OCI-LY1 (cell line): Measurements from ENCODE around the gene PRPF6.

Experiments used
- EZH2 ChIP-seq: fragments of 200-600 bp; sonication (generic), shearing (Covaris generic); IDR thresholded peaks from 2 replicates; pipeline ENCODE4 v1.8.0; 2017; ENCODE audit warnings: borderline replicate concordance, mixed run types, mild to moderate bottlenecking, antibody characterized with exemption, low read length, moderate library complexity, mixed read lengths
- TF ChIP-seq, protein P1 (sequence below): fragments of 200-600 bp; sonication (generic), shearing (Covaris generic); IDR thresholded peaks from 2 replicates; pipeline ENCODE4 v1.5.1; 2017; ENCODE audit warnings: mild to moderate bottlenecking, antibody characterized with exemption, low read length, moderate library complexity, mixed read lengths

DNA sequence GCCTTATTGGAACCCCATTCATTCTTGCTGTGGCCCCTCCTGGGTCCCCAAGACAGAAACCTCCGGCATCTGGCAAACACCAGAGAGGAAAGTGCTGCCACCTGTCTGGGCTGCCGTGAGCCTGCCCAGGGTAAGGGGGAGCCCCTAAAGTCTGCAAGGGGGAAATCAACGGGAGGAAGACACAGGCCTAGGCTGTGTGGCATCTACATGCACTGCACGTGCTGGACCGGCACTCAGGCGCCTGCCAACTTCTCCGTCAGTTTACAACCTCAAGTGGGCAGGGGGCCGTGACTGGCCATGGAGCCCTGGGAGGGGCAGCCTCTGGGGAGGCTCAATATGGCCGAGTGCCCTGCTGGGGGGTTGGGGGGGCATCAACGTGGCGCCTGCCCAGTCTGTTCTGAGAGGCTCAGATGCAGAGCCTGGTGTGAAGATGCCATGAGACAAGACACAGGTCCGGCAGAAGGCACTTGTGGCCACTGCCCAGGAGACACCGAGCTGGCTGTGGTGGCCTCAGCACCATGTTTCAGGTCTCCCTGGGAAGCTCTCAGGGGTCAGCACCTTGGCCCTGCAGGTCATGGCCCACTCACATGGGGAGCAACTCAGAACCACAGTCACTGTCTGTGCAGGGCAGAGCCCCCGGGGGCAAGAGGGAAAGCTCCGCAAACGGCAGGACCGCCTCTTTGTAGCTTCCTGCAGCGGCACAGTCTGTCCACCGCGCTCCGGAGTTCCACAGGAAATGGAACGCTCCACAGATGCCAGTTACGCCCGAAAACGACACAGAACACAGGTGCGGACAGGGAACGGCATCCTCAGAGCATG, 33.1 kb upstream of the PRPF6 start:
- TF ChIP-seq, protein P1, sequence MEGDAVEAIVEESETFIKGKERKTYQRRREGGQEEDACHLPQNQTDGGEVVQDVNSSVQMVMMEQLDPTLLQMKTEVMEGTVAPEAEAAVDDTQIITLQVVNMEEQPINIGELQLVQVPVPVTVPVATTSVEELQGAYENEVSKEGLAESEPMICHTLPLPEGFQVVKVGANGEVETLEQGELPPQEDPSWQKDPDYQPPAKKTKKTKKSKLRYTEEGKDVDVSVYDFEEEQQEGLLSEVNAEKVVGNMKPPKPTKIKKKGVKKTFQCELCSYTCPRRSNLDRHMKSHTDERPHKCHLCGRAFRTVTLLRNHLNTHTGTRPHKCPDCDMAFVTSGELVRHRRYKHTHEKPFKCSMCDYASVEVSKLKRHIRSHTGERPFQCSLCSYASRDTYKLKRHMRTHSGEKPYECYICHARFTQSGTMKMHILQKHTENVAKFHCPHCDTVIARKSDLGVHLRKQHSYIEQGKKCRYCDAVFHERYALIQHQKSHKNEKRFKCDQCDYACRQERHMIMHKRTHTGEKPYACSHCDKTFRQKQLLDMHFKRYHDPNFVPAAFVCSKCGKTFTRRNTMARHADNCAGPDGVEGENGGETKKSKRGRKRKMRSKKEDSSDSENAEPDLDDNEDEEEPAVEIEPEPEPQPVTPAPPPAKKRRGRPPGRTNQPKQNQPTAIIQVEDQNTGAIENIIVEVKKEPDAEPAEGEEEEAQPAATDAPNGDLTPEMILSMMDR = no peak
- no peak for TF ChIP-seq EZH2
